Measurements from ENCODE around the gene PRKCQ. TPM values are rescaled to one million over a fixed set of nuclear protein-coding genes. Genes with fewer than 3 reads are reported as not detected.

Gene PRKCQ
- total and polyA plus RNA-seq, 2 of the 13 experiments (the other 11 are each of a cell fraction or from before 2014, with no cell fraction given), result 0.13 to 0.35 TPM

DNA sequence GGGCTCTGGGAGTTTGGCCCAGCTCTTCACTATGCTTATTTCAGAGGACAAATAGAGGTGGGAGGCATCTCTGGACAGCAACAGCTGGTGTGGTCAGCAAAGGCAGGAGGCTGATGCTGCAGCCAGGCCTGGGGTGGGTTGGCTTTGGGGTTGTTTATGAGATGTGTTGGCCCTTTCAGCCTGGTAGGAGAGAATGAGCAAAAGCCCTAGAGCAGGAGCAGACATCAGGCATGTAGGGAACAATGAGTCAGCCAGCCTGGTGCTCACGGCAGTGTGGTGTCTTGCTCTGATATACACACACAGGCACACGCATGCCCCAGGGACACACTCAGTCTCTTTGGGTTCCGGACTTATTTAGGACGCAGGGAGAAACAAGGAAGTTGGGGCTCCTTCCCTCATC lies 157.1 kb downstream of the PRKCQ start (continued):
- TF ChIP-seq KDM3A (CRISPR knock-in tag; IDR thresholded peaks at IDR 0.05; ENCODE audit: low read depth) (no peak), SIX4 (CRISPR knock-in tag; IDR thresholded peaks at IDR 0.05) (no peak), ZNF230 (CRISPR knock-in tag; IDR thresholded peaks at IDR 0.05) (no peak), ZNF121 (CRISPR knock-in tag; IDR thresholded peaks at IDR 0.05) (no peak), ZNF160 (CRISPR knock-in tag; IDR thresholded peaks at IDR 0.05) (no peak), ONECUT2 (CRISPR knock-in tag; IDR thresholded peaks at IDR 0.05) (no peak), TOE1 (CRISPR knock-in tag; IDR thresholded peaks at IDR 0.05) (no peak), BORCS8-MEF2B (CRISPR knock-in tag; IDR thresholded peaks at IDR 0.05) (no peak), ZNF549 (CRISPR knock-in tag; IDR thresholded peaks at IDR 0.05) (no peak), FOXO1 (CRISPR knock-in tag; IDR thresholded peaks at IDR 0.05) (no peak)
- TF ChIP-seq, protein P1, sequence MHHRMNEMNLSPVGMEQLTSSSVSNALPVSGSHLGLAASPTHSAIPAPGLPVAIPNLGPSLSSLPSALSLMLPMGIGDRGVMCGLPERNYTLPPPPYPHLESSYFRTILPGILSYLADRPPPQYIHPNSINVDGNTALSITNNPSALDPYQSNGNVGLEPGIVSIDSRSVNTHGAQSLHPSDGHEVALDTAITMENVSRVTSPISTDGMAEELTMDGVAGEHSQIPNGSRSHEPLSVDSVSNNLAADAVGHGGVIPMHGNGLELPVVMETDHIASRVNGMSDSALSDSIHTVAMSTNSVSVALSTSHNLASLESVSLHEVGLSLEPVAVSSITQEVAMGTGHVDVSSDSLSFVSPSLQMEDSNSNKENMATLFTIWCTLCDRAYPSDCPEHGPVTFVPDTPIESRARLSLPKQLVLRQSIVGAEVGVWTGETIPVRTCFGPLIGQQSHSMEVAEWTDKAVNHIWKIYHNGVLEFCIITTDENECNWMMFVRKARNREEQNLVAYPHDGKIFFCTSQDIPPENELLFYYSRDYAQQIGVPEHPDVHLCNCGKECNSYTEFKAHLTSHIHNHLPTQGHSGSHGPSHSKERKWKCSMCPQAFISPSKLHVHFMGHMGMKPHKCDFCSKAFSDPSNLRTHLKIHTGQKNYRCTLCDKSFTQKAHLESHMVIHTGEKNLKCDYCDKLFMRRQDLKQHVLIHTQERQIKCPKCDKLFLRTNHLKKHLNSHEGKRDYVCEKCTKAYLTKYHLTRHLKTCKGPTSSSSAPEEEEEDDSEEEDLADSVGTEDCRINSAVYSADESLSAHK (CRISPR knock-in tag; IDR thresholded peaks at IDR 0.05; ENCODE audit: borderline replicate concordance), result no peak
- TF ChIP-seq, protein P2, sequence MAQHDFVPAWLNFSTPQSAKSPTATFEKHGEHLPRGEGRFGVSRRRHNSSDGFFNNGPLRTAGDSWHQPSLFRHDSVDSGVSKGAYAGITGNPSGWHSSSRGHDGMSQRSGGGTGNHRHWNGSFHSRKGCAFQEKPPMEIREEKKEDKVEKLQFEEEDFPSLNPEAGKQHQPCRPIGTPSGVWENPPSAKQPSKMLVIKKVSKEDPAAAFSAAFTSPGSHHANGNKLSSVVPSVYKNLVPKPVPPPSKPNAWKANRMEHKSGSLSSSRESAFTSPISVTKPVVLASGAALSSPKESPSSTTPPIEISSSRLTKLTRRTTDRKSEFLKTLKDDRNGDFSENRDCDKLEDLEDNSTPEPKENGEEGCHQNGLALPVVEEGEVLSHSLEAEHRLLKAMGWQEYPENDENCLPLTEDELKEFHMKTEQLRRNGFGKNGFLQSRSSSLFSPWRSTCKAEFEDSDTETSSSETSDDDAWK (CRISPR knock-in tag; IDR thresholded peaks at IDR 0.05), result no peak

All from HepG2 (cell line).